D721Med (cell line): ENCODE results near the gene TMEM54.

ENCODE experiments used
- DNase-seq: peaks from one replicate; pipeline ENCODE4 v3.0.0; 2011; ENCODE audit warnings: low spot score; ENCODE audit not compliant: insufficient read length
- FAIRE-seq: peaks from 2 replicates; lab custom pipeline; 2011; peaks lifted over from hg19 to GRCh38; lab: Jason Lieb, UNC
- CTCF ChIP-seq: IDR thresholded peaks from 2 replicates; pipeline ENCODE4 v1.5.1; 2012; ENCODE audit warnings: mild to moderate bottlenecking, control low read depth; ENCODE audit not compliant: insufficient read depth; ENCODE audit errors: missing control alignments

The TMEM54 gene

GRCh38 chr1:32900956-32901822 is at the start of gene TMEM54:
Gene TMEM54 (minus strand): TSS chr1:32901389. CDS start chr1:32901238, 151 bp downstream.
- DNase-seq, result peak; percentile 69
- TF ChIP-seq CTCF, result no peak

GRCh38 chr1:32949519-32949918 is 48.3 kb upstream of the TMEM54 start:
- TF ChIP-seq CTCF, result no peak
- DNase-seq (no peak), FAIRE-seq (no peak)

More at GRCh38 chr1:32900956-32901822, at the start of gene TMEM54:
- no peak for FAIRE-seq

- no peak for FAIRE-seq
- no peak for DNase-seq
- TF ChIP-seq CTCF, result no peak
Measured at GRCh38 chr1:32948905-32949304, 47.7 kb upstream of the TMEM54 start.

- FAIRE-seq (no peak), DNase-seq (no peak)
- no peak for TF ChIP-seq CTCF
Measured at GRCh38 chr1:32948390-32948722, 47.2 kb upstream of the TMEM54 start.

- TF ChIP-seq CTCF, result no peak
- DNase-seq (no peak), FAIRE-seq (no peak)
Measured at GRCh38 chr1:32947669-32948389, 46.6 kb upstream of the TMEM54 start.

GRCh38 chr1:32946413-32946812 is 45.2 kb upstream of the TMEM54 start:
- DNase-seq, result no peak

More at GRCh38 chr1:32946413-32946812, 45.2 kb upstream of the TMEM54 start:
- TF ChIP-seq CTCF, result no peak
- no peak for FAIRE-seq
